Femur (tissue), 1 donor: ENCODE measurements around the gene SDHAF1.
"Not testable (repeated sequence)": the region's sequence is repeated elsewhere in the genome, so short reads cannot be mapped to it uniquely, and the experiment has no call there.

Experiments used
- DNase-seq: peaks from one replicate; pipeline ENCODE4 v3.0.0-alpha.2; 2017

The SDHAF1 gene

DNA sequence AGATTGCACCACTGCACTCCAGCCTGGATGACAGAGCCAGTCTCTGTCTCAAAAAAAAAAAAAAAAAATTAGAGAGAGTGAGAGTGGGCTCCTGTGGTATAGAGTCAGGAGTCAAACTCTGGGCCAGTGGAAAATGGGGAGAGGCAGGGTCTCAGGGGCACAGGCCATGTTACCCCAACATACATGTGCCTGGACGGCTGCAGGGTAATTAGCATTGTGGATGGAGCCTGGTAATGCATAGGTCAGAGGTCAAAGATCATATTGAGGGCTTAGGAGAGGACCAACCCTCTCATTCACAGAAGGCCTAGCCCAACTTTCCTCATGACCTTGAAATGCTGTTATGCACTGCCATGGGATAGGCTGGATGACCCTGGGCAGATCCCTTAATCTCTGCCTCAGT lies 30.6 kb downstream of the SDHAF1 start:
- no peak for DNase-seq

DNA sequence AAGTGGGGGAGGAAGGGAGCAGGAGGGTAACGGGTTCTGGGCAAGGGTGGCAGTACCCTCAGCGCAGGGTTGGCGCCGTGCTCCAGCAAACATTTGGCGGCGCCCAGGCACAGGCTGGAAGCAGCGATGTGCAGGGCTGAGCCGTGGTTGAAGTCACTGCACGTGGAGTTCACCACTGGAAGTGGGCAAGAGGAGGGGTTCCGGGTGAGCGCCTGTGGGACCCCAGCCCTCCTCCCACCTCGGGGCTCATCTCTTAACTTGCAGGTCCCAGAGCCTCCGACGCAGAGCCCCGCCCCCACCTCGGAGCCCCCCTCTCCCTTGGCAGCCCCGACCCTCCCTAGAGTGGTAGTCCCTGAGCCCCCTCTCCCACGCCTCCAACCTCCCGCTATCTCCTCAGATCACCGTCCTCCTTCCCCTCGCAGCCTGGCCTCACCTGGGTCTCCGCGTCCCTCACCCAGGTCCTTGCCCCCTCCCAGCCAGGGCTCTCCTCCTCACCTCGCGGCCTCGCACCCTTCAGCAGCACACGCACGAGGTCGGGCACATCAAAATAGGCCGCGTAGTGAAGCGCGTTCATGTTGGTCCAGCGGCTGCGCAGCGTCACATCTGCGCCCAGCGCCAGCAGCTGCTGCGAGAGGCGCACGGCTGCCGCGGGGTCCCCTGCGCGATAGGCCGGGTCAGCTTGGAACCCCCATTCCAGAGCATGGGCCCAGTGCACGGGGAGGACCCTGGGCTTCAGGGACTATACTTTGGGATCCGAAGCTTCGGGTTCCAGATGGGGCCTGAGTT lies 31.3 kb downstream of the SDHAF1 start:
- DNase-seq = no peak

DNA sequence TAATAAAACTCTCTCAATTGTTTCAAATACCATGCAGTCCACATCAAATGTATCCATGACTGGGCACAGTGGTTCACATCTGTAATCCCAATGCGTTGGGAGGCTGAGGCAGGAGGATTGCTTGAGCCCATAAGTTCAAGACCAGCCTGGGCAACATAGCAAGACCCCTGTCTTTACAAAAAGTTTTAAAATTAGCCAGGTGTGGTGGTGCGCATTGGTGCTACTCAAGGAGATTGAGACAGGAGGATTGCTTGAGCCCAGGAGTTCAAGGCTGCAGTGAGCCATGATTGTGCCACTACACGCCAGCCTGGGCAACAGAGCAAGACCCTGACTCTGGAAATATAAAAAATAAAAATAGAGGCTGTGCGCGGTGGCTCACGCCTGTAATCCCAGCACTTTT lies 32.7 kb downstream of the SDHAF1 start:
- no peak for DNase-seq

DNA sequence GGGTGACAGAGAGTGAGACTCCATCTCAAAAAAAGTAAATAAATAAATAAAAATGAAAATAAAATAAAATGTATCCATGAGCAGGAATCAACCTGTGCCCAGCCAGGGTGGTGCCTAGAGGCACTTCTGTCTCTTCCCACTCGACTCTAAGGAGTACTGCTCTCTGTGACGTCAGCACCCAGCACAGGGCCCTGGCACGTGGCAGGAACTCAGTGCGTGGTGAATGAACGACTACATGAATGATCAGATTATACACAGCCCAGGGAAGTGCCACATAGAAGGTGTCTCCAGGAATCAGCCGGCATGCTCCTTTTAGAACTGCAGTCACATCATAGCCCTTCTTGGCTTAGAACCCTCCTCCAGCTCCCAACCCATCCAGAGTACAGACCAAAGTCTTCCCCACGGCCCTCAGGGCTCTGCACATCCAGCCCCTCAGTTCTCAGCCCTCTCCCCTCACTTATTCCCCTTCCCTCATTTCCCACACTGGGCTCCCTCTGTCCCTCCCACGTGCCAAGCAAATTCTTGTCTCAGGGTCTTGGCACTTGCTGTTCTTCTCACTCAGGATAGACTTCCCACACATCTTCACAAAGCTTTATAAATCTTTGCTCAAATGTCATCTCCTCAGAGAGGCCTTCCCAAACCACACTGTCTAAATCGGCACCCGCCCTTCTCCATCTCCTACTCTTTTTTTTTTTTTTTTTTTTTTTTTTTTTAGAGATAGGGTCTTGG lies 33.5 kb downstream of the SDHAF1 start:
- no peak for DNase-seq

DNA sequence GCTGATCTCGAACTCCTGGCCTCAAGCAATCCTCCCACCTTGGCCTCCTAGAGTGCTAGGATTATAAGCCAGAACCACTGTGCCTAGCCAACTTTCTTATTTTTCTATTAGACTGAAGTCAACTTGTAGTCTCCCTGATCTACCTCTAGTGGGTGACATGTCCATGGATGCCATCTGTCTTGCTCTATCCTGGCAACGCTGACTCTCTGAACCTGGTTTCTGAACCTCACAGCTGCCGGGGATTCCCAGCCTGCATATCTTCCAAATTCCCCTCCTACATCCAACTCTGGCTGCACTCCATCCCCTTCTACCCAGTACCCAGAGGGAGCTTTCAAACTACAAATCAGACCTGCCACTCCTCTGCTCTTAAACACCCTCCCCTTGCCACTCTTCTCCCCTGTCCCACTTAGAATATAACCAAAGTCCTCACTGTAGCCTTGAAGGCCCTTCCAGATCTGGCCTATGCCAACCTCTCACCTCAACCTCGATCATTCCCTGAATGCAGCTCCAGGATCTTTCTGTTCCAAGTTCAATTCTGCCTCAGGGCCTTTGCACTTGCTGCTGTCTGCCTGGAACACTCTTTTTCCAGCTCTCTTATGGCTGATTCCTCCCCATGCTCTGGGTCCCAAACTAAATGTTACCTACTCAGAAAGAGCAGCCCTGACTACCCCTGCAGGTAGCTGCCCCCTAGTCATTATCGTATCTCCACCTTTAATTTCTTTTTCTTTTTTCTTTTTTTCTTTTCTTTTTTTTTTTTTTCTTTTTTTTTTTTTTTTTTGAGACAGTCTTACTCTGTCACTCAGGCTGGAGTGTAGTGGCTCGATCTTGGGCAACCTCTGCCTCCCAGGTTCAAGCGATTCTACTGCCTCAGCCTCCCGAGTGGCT lies 35.5 kb downstream of the SDHAF1 start:
- DNase-seq = no peak

DNA sequence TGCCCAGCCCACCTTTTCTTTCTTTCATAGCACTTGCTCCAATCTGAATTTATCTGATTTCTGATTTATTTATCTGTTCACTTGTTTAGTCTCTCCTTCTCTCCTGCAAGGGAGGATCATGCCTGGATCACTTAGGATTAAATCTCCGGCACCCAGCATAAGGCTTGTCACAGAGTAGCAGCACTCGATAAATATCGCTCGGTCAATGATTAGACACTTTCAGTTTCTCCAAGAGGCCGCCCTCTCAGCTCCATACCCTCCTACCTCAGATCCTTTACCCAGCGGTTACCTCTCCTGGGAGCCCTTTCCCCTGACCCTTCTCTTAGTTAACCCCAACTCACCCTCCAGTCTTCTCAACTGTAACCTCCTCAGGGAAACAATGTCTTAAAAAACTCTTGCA lies 36.3 kb downstream of the SDHAF1 start:
- DNase-seq = no peak

DNA sequence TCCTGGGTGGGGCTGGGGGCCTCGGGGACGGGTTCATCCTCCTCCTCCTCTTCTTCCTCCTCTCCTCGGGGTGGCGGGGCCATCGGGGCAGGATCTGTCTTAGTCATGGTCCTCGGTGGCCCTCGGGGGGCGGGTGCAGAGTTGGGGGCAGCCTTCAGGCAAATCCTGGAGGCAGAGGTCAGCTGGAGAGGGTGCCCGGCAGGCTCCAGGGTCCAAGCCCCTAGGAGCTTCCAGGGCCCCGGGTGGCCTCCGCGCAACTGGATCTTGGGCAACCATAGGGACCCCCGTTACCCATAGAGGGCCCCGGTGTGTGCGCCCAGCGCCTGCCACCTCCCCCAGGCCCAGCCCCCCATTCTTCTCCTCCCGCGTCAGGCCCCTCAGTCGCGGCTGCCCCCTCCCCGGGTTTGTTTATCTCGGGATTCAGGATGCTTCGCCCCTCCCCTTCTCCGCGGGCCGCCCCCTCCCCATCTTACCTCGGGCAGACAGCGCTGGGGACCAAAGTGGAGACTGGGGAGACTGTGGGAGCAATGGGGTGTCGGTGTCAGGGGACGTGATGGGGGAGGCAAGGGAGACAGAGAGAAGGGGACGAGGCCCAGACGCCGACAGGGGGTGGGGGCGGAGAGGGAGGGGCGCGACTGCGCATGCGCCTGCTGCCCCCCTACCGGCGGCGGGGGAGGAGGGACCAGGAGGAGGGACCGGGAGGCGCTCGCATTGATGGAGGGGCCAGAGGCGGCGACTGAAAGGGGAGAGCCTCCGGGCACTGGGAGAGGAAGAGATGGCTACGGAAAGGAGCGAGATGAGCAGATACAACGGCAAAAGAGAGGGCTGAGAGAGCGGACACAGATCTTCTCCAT lies 37.5 kb downstream of the SDHAF1 start, which contains the start of gene CLIP3:
CLIP3 (minus strand) TSS at position 623 of the 854 bp plus-strand sequence; CDS start at position 107, 516 bp downstream.
- DNase-seq = peak; percentile 89

DNA sequence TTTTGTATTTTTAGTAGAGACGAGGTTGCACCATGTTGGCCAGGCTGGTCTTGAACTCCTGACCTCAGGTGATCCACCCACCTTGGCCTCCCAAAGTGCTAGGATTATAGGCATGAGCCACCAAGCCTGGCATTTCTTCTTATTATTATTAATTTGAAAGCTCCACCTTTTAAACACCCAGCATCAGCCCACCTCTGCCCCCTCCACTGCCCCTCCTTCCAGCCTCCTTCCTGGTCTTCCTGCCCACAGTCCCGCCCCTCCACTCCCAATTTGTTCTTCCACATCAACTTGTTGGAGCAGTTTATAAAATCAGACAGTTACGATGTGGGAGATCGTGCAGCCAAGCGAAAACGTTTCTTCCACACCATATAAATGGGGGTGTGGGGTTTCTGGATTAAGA lies 45.5 kb downstream of the SDHAF1 start:
- no peak for DNase-seq

DNA sequence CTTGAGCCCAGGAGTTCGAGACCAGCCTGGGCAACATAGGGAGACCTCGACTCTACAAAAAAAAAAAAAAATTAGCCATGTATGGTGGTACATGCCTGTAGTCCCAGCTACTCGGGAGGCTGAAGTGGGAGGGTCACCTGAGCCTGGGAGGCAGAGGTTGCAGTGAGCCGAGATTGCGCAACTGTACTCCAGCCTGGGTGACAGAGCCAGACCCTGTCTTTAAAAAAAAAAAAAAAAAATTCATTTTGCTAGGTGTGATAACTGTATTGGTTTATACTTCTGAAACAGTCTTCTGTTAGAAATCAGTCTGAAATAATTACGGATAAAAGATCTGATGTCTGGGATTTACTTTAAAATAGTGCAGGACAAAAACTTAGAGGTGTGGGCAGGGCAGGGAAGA lies 46.1 kb downstream of the SDHAF1 start:
- DNase-seq = not testable (repeated sequence)

DNA sequence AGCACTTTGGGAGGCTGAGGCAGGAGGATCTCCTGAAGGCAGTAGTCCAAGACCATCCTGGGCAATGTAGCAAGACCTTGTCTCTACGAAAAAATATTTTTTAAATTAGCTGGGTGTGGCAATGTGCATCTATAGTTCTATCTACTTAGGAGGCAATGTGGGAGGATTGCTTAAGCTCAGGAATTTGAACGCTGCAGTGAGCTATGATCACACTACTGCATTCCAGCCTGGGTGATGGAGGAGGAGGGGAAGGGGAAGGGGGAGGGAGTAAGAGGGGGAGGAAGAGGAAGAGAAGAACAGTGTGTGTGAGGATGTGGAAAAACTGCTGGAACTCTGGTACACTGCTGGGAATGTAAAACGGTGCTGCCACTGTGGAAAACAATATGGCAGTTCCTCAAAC lies 46.8 kb downstream of the SDHAF1 start:
- DNase-seq = no peak

DNA sequence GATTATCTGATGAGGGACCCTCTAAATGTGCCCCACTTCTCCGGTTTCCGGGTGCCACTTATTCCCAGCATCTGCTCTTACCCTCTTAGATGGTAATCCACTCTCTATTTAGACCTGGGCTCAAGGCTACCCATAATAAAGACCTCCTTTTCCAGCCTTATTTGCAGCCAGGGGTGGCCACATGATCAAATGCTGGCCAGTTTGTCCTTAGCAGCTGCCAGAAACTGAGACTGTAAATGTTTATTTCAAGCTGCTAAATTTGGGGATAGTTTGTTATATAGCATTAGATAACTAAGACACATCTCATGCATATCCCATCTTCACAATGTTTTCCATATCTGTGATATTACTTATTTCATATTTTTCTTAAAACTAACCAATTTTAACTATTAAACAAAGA lies 49.0 kb downstream of the SDHAF1 start:
- DNase-seq = no peak
